Suppressor macrophage treated with lipopolysaccharide for 4 hours (primary cell): ENCODE measurements around the gene DNAL1.

Source experiments
- DNase-seq: peaks from one replicate; pipeline ENCODE4 v3.0.0-alpha.2; 2020

The DNAL1 gene

GRCh38 chr14:73725116-73726024 lies 80.6 kb downstream of the DNAL1 start:
- no peak for DNase-seq

GRCh38 chr14:73726025-73726961 lies 81.5 kb downstream of the DNAL1 start:
- DNase-seq: no peak

- DNase-seq: no peak
Observed at GRCh38 chr14:73727166-73727565, 82.4 kb downstream of the DNAL1 start.

- peak; percentile 96 for DNase-seq
Observed at GRCh38 chr14:73728717-73729330, 84.0 kb downstream of the DNAL1 start.

GRCh38 chr14:73729556-73730265 lies 84.9 kb downstream of the DNAL1 start:
- DNase-seq: no peak

- no peak for DNase-seq
Observed at GRCh38 chr14:73731111-73731510, 86.3 kb downstream of the DNAL1 start.

- DNase-seq: no peak
Observed at GRCh38 chr14:73732006-73732405, 87.2 kb downstream of the DNAL1 start.

- no peak for DNase-seq
Observed at GRCh38 chr14:73736842-73737241, 92.1 kb downstream of the DNAL1 start.

GRCh38 chr14:73738518-73739173 lies 93.9 kb downstream of the DNAL1 start:
- DNase-seq: no peak

GRCh38 chr14:73739174-73739898 lies 94.5 kb downstream of the DNAL1 start:
- no peak for DNase-seq

GRCh38 chr14:73739899-73740617 lies 95.3 kb downstream of the DNAL1 start:
- no peak for DNase-seq

GRCh38 chr14:73740618-73741326 lies 96.0 kb downstream of the DNAL1 start:
- no peak for DNase-seq

GRCh38 chr14:73741386-73741875 lies 96.6 kb downstream of the DNAL1 start:
- DNase-seq: peak; percentile 74

GRCh38 chr14:73741876-73742519 lies 97.2 kb downstream of the DNAL1 start:
- no peak for DNase-seq

GRCh38 chr14:73742520-73743238 lies 97.9 kb downstream of the DNAL1 start:
- DNase-seq: no peak

- DNase-seq: peak; percentile 53
Observed at GRCh38 chr14:73743431-73743931, 98.7 kb downstream of the DNAL1 start.

GRCh38 chr14:73744175-73744867 lies 99.5 kb downstream of the DNAL1 start:
- no peak for DNase-seq
